Dermis microvascular lymphatic vessel endothelial cell (primary cell): ENCODE data around the gene TPM1. TPM values are rescaled to one million over a fixed set of nuclear protein-coding genes. Genes with fewer than 3 reads are reported as not detected.
A peak's percentile ranks its signal among the peaks of the same experiment; 100 is the strongest.

Experiments
- DNase-seq, 2 donors: peaks; one replicate each; pipeline versions ENCODE4 v3.0.0 to v3.0.0-alpha.2; 2010; ENCODE audit warnings: low read depth in 2 of 2
- total RNA-seq: library from RNA; depleted of rRNA; stranded (reverse); fragments of >200 nt; gene quantifications from 2 replicates; pipeline ENCODE4 v1.2.1, GENCODE V29; 2014

Gene TPM1
- total RNA-seq, 1 donor from 2014 or later = 165 TPM

GRCh38 chr15:63041402-63041973 lies 1.1 kb upstream of the TPM1 start:
- DNase-seq = no peak

DNA sequence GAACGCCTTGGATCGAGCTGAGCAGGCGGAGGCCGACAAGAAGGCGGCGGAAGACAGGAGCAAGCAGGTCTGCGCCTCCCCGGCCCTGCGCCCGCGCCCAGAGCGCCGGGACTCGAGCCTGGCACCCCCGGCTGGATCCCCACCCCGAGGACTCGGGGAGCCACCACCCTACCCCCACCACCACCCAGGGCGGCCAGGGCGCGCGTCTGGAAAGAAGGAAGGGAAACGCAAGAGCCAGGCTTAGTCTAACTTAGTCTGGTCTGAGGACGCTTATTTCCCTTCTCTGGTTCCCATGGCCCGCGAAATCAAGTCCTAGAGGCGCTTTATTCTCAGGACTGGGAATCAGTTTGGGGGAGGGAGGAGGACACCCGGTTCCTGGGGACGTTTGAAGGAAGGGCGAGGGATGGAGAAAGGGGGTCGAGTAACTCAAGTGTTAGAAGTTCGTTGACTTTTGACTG lies 359 bp downstream of the TPM1 start:
- DNase-seq = no peak

DNA sequence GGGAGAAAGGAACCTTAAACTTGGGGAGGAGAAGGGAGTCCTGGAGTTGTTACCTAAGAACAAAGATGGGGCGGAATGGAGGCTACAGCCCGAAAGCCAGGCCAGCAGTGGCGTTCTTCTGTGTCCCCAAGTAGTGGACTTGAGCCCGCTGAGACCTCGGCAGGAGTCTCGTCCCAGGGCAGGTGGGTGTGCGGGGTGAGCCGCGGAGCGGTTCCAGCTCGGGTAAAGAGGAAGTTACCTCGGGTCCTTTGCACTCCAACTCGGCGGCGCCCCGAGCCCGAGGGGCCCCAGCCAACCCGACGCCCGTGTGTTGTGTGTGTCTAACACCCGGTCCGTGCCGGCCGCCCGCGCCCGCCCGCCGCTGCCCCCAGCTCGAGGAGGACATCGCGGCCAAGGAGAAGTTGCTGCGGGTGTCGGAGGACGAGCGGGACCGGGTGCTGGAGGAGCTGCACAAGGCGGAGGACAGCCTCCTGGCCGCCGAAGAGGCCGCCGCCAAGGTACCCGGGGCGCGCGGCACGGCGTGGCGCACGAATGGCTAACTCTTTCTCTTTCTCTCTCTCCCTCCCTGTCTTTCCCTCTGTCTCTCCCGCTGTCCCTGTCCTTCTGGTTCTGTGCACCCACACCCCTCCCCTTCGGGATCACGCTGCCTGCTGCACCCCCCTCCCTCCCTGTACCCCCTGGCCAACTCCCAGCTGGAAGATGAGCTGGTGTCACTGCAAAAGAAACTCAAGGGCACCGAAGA lies 959 bp downstream of the TPM1 start:
- DNase-seq = no peak

- DNase-seq = no peak
Observed at GRCh38 chr15:63044077-63044644, 1.6 kb downstream of the TPM1 start.

DNA sequence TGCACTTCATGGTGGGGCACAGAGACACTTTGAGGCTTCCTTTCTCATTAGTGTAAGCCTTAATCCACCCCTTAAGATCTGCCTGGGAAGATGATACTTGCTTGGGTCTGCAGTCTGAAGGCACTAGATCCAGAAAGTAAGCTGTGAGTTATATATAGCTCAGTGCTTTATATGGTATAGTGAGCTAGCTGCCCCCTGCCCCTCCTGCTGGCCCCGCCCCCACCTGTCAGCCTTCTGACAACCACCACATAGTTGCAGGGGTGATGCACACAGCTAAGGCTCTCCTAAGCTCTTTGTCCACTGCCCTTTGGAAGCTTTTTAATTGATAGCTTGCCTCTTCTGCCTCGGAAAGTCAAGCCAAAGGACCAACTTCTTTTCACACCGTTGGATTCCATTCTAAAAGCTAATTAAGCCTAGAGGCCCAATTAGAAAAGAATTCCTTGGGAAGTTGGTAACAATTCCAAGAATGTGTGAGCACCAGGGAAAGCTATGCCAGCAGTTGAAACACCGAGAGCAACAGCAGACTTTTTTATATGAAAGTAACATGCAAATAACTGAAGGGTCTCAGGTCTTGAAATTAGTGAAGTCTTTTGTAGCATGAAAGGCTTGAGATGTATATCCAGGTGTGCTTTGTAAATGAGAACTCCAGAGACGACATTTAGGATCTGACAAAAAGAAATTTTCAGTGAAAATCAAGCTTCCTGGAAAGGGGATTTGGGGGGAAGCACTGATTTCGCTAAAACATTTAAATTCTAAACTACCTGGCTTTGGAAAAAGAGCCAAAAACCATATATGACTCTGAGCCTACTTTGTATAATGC lies 2.3 kb downstream of the TPM1 start:
- DNase-seq = peak in 1 of 2 donors; percentile 55

DNA sequence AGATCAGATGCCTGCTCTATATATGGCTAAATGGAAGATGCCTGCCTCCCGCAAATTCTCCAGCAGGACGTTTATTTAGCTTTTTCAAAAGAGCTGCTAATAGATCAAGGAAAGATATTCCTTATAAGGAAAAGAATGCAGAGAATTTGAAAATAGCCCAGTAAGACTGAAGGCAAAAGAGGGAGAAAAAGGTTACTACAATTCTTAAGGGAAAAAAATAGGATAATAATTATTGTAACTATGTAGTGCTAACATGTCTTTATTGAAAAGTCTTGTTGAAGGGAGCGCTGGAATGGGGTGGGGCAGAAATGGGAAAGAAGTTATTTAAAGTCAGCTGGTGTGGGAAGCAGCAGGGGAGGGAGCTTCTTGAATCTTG lies 2.9 kb downstream of the TPM1 start:
- no peak for DNase-seq

DNA sequence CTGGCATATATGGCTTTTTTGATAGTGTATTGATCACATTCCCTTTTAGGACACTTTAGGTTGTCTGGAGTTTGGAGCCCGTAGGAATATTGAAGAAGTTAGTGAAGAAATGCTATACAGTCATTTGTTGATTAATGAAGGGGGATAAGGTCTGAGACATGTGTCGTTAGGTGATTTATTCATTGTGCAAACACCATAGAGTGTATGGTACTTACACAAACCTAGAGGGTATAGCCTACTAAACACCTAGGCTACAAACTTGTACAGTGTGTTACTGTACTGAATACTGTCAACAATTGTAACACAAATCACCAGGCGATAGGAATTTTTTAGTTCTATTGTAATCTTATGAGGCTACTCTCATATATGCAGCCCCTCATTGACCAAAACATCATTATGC lies 3.3 kb downstream of the TPM1 start:
- no peak for DNase-seq

GRCh38 chr15:63046917-63047760 lies 4.6 kb downstream of the TPM1 start:
- no peak for DNase-seq

GRCh38 chr15:63047792-63048114 lies 5.2 kb downstream of the TPM1 start:
- no peak for DNase-seq

DNA sequence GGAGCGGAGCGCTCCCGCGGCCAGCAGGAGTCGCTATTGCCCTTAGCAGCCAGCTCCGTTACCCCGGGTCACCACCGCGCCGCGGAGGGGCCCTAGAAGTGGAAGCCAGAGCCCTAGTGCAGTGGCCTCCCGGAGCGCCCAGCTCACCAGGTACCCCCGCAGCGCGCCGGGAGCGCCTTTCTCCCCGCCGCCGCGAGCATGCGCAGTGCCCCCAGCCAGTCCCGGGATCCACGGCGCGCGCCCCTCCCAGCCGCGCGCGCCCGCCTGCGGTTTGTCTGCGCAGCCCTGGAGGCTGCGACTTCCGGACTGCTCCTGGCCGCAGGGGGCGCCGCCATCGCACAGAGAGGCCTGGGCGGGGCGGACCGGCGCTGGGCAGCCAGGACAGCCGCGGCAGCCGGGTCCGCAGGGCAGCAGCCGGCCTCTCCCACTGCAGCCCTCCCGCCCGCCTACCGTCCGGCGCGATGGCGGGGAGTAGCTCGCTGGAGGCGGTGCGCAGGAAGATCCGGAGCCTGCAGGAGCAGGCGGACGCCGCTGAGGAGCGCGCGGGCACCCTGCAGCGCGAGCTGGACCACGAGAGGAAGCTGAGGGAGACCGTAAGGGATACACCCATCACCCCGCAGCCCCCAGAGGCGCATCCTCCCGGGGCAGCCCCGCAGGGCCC lies 5.7 kb downstream of the TPM1 start:
- DNase-seq = peak; percentile 81 to 93

DNA sequence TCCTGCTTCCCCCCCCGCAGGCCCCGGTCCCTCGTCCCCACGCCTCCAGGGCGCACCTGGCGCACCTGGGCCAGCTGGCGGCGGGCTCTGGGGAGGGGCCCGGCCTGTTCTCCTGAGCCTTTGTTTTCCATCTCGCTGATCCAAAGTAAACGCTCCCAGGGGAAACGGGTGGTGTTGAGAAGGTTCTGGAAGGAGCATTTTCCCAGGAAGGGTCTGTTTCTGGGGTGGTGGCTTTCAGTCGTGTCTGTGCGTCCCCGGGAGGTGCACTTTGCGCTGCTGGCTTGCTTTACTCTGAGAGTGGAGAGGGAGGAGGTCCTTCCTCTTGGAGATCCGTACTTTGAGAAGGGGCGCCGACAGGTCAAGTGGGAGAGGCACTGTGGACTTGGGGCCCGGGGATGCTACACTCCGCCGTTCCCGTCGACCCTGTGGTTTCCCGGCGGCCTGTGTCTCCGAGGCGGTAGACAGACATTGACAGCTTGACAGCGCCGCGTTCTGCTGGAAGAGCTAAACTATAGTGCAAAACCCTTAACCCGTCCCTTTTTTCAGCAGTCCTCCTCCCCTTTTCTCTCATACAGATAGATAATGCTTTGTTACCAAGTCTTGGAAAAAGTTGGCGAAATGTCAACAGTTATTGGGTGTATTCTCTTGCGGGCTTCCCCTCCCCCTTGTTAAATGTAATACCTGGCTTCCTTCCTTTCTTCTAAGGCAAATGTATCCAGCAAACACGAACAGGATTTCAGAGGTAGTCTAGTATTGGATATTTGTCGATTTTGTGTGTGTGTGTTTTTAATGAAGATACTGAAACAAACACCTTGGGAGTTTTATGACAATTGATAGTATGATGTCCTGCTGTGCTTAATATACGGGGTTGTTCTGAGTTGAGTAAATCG lies 6.5 kb downstream of the TPM1 start:
- peak in 1 of 2 donors; percentile 49 for DNase-seq

GRCh38 chr15:63049783-63050371 lies 7.3 kb downstream of the TPM1 start:
- no peak for DNase-seq

DNA sequence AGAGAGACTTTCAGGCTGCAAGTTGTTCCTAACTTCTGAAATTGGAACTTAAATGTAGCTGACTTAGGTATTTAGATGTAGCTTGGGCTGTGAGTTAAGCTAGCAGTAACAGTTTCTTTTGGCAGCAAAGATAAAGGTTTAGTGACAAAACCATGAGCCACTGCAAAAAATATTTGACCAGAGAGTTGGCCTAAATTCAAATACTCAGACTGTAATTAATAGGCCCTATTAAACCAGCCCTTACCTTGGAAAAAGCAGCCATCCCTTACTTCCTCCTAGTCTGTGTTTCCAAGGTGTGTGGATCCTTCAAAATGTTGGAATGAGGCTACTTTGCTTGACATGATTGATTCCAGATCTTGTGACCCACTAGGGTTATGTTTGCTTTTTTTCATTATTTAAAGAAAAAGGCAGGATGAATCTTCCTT lies 8.2 kb downstream of the TPM1 start:
- no peak for DNase-seq

DNA sequence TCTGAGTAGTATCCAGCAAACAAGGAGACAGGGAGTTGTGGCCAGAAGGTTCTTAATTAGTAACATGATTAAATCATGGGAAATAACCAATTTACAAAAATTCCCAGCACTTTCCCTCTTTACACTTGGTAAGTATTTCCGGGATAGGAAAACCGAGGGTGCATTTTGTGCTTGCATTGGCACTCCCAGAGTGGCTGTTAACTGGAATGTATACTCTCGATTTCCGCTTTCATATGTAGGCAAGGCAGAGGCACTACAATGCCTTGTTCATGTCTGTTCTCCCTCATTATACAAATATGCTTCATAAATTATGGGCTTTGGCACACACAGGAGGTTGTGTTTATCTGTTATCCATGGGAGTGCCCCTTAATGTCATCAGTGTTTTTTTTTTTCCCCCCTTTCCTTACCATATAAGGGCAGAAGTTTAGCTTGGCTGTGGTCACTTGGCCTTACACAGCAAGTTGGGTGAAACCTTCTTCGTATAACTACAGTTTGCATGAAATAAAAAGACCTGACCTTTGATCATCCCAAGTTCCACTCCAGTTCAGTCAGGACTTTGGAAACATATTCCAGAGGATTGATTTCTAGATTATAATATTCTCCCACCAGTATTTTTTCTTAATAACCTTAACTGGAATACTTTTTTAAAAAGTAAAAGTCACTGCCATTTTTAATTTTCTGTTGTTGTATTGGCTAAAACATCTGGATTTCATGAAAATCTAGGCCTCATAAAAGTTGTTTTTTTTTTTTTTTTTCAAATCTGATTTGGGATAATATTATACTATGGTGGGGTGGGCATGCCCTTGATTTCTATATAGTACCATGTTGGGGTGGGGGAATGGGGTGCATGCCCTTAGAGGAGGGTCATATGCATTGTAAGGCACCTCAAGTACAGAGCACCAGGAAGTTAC lies 8.9 kb downstream of the TPM1 start:
- peak; percentile 84 to 87 for DNase-seq

- DNase-seq = no peak
Observed at GRCh38 chr15:63052077-63052841, 9.7 kb downstream of the TPM1 start.

GRCh38 chr15:63052961-63053698 lies 10.6 kb downstream of the TPM1 start:
- DNase-seq = no peak

GRCh38 chr15:63054281-63054683 lies 11.7 kb downstream of the TPM1 start:
- DNase-seq = no peak
